GM12872 (cell line): Measurements from ENCODE around the gene DNAH8.

Source experiments
- TF ChIP-seq, protein P1 (sequence below): IDR thresholded peaks from 3 replicates; pipeline ENCODE4 v1.5.1; 2011; ENCODE audit warnings: low read depth, mild to moderate bottlenecking, low read length, moderate library complexity; ENCODE audit not compliant: insufficient read depth

Gene DNAH8

DNA sequence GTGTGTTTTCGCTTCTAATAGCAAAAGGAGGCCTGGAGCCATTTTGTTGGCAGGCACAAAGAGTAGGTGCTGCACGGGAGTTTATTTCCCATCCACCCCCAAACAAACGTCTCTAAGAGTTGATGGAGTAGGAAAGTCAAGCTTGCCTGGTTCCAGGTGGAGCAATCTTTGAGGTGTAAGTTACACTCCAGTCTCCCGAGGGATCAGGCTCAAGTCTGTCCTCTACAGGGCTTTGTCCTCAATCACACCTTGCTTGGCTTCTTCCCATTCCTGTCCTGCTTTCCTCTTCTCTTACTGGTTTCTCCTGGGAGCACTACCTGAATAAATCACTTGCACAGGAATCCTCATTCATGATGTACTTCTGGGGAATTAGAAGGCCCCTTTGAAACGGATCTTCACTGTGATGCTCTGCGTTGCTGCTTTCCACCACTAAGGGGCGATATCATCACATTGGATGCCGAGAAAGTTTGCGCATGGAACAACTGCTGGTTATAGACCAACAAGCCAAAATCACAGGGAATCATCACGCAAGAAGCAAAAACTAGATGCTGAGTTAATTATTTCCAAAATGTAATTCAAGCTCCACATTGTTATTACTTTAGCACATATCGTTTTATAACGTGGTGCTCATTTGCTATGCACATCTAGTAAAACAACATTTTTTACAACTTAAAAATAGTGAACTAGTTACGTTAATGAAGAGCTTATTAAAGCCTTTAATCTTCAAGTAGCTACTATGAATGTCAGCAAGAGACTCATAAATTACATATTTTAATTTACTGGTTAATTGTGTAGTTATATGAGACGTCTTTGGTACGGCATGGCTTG lies 156.8 kb downstream of the DNAH8 start:
- TF ChIP-seq, protein P1, sequence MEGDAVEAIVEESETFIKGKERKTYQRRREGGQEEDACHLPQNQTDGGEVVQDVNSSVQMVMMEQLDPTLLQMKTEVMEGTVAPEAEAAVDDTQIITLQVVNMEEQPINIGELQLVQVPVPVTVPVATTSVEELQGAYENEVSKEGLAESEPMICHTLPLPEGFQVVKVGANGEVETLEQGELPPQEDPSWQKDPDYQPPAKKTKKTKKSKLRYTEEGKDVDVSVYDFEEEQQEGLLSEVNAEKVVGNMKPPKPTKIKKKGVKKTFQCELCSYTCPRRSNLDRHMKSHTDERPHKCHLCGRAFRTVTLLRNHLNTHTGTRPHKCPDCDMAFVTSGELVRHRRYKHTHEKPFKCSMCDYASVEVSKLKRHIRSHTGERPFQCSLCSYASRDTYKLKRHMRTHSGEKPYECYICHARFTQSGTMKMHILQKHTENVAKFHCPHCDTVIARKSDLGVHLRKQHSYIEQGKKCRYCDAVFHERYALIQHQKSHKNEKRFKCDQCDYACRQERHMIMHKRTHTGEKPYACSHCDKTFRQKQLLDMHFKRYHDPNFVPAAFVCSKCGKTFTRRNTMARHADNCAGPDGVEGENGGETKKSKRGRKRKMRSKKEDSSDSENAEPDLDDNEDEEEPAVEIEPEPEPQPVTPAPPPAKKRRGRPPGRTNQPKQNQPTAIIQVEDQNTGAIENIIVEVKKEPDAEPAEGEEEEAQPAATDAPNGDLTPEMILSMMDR, result peak; percentile 92

DNA sequence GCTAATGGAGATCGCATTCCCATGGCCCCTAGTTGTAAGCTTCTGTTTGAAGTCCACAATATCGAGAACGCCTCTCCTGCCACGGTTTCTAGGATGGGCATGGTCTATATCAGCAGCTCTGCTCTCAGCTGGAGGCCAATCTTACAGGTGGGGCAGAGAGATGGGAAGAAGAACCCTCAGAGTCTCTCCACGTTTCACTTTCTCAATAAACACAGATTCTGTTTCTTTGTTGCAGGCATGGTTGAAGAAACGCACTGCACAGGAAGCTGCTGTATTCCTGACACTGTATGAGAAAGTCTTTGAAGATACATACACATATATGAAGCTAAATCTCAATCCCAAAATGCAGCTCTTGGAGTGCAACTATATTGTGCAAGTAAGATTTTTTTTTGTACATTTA lies 157.9 kb downstream of the DNAH8 start:
- TF ChIP-seq, protein P1, result no peak

DNA sequence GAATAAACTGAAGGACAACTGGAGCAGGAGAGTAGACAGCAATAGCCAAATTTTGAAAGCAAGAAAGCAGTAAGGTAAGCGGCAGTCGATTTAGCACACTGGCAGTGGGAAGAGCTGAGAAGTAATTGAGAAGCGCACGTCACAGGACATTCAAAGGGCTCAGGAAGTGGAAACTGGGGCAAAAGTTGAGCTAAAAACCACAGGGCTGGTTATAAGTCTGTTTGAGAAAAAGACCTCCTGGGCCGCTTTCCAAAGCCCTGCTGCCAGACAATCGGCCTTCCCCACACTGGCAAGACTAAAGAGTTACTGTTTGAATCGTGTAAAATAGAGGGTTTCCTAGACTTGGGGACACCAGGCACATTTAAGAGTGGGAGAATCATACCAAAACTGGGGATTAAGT lies 161.4 kb downstream of the DNAH8 start:
- TF ChIP-seq, protein P1, result no peak

DNA sequence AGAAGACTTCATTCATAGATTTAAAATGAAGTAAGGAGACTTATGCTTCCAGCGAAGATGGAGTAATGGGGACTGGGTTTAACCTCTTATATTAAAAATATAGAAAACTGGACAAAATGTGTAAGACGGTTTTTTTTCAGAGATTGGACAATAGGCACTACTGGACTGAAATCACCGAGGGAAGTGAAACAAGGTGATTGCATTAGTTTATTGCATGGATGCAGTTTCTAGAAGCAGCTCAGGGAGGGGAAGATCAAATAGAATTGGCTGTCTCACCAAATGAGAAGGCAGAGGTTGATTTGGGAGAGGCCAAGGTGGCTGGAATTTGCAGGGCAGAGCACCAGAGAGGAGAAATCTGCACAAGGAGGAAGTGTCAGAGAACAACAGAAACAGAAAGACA lies 162.6 kb downstream of the DNAH8 start:
- TF ChIP-seq, protein P1, result no peak

DNA sequence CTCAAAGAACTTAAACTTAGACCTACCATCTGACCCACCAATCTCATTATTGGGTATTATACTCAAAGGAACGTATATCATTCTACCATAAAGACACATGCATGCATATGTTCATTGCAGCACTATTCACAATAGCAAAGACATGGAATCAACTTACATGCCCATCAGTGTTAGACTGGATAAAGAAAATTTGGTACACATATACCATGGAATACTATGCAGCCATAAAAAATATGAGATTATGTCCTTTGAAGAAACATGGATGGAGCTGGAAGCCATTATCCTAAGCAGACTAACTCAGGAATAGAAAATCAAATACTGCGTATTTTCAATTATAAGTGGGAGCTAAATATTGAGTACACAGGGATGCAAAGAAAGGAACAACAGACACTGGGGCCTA lies 167.0 kb downstream of the DNAH8 start:
- TF ChIP-seq, protein P1, result no peak

DNA sequence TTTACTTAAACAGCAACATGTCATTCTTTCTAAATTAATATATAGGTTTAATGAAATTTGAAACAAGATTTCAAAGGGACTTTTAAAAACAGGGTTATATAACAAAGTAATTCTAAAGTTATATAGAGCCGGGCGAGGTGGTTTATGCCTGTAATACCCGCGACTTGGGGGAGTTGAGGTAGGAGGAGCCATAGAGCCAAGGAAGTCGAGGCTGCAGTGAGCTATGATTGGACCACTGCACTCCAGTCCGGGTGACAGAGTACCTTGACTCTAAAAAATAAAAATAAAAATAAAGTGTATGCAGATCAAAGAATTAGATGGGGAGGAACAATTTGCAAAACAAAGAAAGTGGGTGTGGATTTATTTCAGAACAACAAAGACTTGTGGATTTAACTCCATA lies 182.4 kb downstream of the DNAH8 start:
- TF ChIP-seq, protein P1, result no peak

DNA sequence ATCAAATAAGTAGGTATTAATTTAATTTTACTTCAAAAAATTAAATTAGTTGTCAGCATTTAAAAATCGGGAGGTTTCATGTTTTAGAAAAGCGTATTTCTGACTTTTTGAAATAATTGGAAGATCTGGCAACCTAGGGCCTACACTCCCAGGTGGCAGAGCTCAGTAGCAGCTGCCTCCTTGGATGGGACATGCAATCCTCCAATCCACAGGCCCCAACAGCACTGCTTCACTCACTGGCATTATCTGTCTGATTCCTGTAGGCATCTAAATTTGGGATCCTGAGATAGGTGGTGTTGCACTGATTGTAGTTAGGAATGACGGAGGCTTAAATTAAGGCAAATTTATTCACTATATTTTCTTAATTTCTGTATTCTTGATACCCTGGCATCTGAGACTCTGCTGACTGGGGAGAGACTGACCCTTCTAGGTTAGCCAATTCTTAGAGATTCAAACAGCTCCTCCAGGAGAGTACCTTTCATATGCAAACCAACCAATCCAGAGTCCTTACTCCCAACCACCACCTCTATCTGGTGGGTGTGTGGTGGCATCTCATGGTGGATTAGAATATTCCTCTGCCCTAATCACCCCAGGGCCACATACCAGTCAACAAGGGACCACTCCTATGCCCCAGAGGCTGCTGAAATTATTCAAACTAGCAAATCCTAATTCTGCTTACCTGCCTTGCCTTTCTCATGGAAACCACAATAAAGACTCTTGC lies 186.9 kb downstream of the DNAH8 start:
- TF ChIP-seq, protein P1, result no peak
